Measurements from ENCODE around the gene PHF24. TPM values are rescaled to one million over a fixed set of nuclear protein-coding genes. Genes with fewer than 3 reads are reported as not detected.
"Not testable (repeated sequence)": the region's sequence is repeated elsewhere in the genome, so short reads cannot be mapped to it uniquely, and the experiment has no call there.

The PHF24 gene
- total RNA-seq, 2 donors from 2014 or later, result 111 TPM; not detected in 1

DNA sequence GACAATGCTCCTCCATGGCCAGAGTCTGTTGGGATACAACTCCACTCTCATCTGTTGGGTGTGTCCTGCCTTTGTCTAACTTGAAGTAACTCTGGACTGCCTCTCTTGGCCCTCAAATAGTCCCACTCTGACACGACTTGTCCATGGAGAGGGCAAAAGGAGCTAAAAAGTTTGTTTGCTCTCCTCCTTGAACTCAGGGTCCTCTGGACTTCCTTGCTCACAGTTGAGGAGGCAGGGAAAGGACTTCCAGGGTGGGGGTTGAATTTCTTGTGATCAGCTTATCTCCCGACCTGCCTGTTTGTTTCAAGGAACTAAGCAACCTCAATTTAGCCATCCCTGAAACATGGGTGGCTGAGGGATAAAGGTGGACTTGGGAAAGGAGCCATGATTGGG is 43.2 kb downstream of the PHF24 start:
- Histone ChIP-seq H3K36me3 (no peaks in the 10 kb centered on the region), H3K27me3 (replicated peaks; ENCODE audit: insufficient read depth) (no peaks in the 10 kb centered on the region), H3K9me3 (no peaks in the 10 kb centered on the region), H3K4me1 (replicated peaks) (no peaks in the 10 kb centered on the region), H3K4me3 (no peak overlapping the region), H3K27ac (no peak overlapping the region)
- 76% methylated on average over 2 of the region's 2 CpGs for WGBS
- no peak for DNase-seq (ENCODE audit: low spot score)
- no peak for TF ChIP-seq POLR2AphosphoS5 (IDR thresholded peaks at IDR 0.05)
- no peak for TF ChIP-seq POLR2A (IDR thresholded peaks at IDR 0.05)
- no peak for TF ChIP-seq CTCF (IDR thresholded peaks at IDR 0.05)
- intact Hi-C loops (cut with DNase I), result no loop called here

- Histone ChIP-seq H3K4me3 (no peak overlapping the region), H3K9me3 (no peaks in the 10 kb centered on the region), H3K27ac (no peak overlapping the region), H3K36me3 (no peaks in the 10 kb centered on the region), H3K27me3 (replicated peaks; ENCODE audit: insufficient read depth) (no peaks in the 10 kb centered on the region), H3K4me1 (replicated peaks) (no peaks in the 10 kb centered on the region)
- DNase-seq (ENCODE audit: low spot score), result no peak
- WGBS, result 90% methylated on average over 2 of the region's 2 CpGs
- TF ChIP-seq CTCF (IDR thresholded peaks at IDR 0.05) (no peak), POLR2A (IDR thresholded peaks at IDR 0.05) (no peak), POLR2AphosphoS5 (IDR thresholded peaks at IDR 0.05) (no peak)
- intact Hi-C loops (cut with DNase I), result no loop called here
Measured at GRCh38 chr9:35001803-35002502, 43.9 kb downstream of the PHF24 start.

DNA sequence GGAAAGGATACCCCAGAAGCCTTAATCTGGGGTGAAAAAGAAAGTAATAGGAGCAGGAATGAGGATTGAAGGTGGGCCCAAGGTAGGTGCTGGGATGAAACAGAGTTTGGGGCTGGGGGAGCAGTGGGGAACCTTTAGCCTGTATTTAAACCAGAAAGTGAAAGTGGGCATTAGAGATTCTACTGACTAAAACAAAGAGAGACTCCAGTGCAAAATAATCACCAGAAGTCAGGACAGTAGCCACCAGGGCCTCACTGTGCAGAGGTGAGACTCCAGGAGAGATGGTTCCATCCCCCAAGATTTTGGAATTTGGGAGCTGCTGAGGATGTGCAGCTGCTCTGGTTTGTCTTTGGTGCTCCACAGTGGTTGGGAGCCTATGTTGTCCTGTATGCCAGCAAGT is 44.5 kb downstream of the PHF24 start:
- intact Hi-C loops (cut with DNase I), result no loop called here
- Histone ChIP-seq H3K9me3 (no peaks in the 10 kb centered on the region), H3K27me3 (replicated peaks; ENCODE audit: insufficient read depth) (no peaks in the 10 kb centered on the region), H3K27ac (no peak overlapping the region), H3K4me3 (no peak overlapping the region), H3K36me3 (no peaks in the 10 kb centered on the region), H3K4me1 (replicated peaks) (no peaks in the 10 kb centered on the region)
- TF ChIP-seq POLR2A (IDR thresholded peaks at IDR 0.05) (no peak), CTCF (IDR thresholded peaks at IDR 0.05) (no peak), POLR2AphosphoS5 (IDR thresholded peaks at IDR 0.05) (no peak)
- DNase-seq (ENCODE audit: low spot score), result no peak

DNA sequence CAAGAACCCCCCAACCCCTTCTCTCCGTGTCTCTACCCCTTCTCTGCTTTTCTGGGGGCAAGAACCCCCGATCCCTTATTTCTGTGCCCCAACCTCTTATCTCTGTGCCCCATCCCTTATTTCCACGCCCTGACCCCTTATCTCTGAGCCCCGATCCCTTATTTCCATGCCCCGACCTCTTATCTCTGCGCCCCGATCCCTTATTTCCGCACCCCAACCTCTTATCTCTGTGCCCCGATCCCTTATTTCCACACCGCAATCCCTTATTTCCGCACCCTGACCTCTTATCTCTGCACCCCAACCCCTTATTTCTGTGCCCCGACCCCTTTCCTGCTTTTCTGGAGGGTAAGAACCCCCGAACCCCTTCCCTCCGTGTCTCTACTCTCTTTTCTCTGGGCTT is 46.2 kb downstream of the PHF24 start:
- H3K27ac ChIP-seq; H3K4me1 ChIP-seq (replicated peaks); DNase-seq (ENCODE audit: low spot score); H3K9me3 ChIP-seq; H3K27me3 ChIP-seq (replicated peaks; ENCODE audit: insufficient read depth); intact Hi-C loops (cut with DNase I); H3K4me3 ChIP-seq; H3K36me3 ChIP-seq: not testable (repeated sequence)
- 89% methylated on average over 14 of the region's 14 CpGs for WGBS

GRCh38 chr9:35010351-35010958 is 52.4 kb downstream of the PHF24 start:
- DNase-seq (ENCODE audit: low spot score), result no peak
- no peaks in the 10 kb centered on the region for H3K36me3 ChIP-seq
- H3K4me3 ChIP-seq, result no peak overlapping the region
- no peaks in the 10 kb centered on the region for H3K9me3 ChIP-seq
- no peaks in the 10 kb centered on the region for H3K27me3 ChIP-seq (replicated peaks; ENCODE audit: insufficient read depth)
- no peaks in the 10 kb centered on the region for H3K4me1 ChIP-seq (replicated peaks)
- intact Hi-C loops (cut with DNase I), result no loop called here
- H3K27ac ChIP-seq, result no peak overlapping the region
- no peak for TF ChIP-seq POLR2AphosphoS5 (IDR thresholded peaks at IDR 0.05)
- 90% methylated on average over 3 of the region's 3 CpGs for WGBS

DNA sequence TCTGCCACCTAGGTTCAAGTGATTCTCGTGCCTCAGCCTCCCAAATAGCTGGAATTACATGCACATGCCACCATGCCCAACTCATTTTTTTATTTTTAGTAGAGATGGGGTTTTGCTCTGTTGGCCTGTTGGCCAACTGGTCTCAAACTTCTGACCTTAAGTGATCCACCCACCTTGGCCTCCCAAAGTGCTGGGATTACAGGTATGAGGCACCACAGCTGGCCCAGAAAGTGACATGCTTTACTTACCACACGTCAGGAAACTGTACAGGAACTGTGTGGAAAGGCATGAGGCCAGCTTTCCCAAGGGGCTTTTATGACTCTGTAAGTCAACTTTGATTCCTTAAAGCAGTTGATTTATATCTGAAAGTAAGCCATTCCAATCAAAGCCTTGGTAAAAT is 56.4 kb downstream of the PHF24 start:
- intact Hi-C loops (cut with DNase I), result no loop called here
- 60% methylated on average over 2 of the region's 2 CpGs for WGBS
- Histone ChIP-seq H3K4me3 (no peak overlapping the region), H3K27me3 (replicated peaks; ENCODE audit: insufficient read depth) (no peaks in the 10 kb centered on the region), H3K36me3 (no peaks in the 10 kb centered on the region), H3K27ac (no peak overlapping the region), H3K9me3 (no peaks in the 10 kb centered on the region), H3K4me1 (replicated peaks) (no peaks in the 10 kb centered on the region)
- DNase-seq (ENCODE audit: low spot score), result no peak
- no peak for TF ChIP-seq POLR2A (IDR thresholded peaks at IDR 0.05)
- TF ChIP-seq POLR2AphosphoS5 (IDR thresholded peaks at IDR 0.05), result no peak
- TF ChIP-seq CTCF (IDR thresholded peaks at IDR 0.05), result no peak

DNA sequence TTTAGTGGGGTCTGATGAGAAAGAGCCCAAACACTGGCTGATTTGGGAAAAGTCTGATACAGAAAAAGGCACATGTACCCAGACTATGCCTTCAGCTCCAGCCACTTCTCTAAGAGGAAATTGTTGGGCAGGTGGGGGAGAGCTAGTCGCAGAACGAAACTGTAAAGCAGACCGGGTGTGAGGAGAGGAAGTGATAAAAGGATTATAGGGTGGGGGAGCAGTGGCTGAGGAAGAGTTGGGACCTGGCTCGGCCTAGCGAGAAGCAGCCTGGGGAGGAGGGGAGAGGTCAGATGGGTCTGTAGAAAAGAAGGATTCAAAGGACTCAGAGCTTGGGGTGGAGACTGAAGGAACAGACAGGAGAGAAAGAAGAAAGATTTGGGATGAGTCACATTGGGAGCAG is 65.4 kb downstream of the PHF24 start:
- H3K27ac ChIP-seq; H3K36me3 ChIP-seq; H3K27me3 ChIP-seq (replicated peaks; ENCODE audit: insufficient read depth); H3K9me3 ChIP-seq; DNase-seq (ENCODE audit: low spot score); H3K4me1 ChIP-seq (replicated peaks); H3K4me3 ChIP-seq; intact Hi-C loops (cut with DNase I): not testable (repeated sequence)
- whole genome bisulfite sequencing, result 59% methylated on average over 5 of the region's 5 CpGs

Measured in prostate gland (tissue), 2 donors.